Skin of body (tissue), 2 donors: ENCODE results near the gene ADSL. TPM values are rescaled to one million over a fixed set of nuclear protein-coding genes. Genes with fewer than 3 reads are reported as not detected.

Experiments used
- DNase-seq: peaks from one replicate; lab custom pipeline; 2025; lab: John Stamatoyannopoulos, UW
- total RNA-seq: library from RNA; depleted of rRNA; stranded (reverse); fragments of >200 nt; gene quantifications from one replicate; pipeline ENCODE4 v1.2.3, GENCODE V29; 2014

The ADSL gene
- total RNA-seq, 1 donor from 2014 or later, result 56.6 TPM

- no peak for DNase-seq
These were observed 19.2 kb upstream of the ADSL start for GRCh38 chr22:40326905-40327735.

GRCh38 chr22:40328546-40329456, 17.5 kb upstream of the ADSL start:
- no peak for DNase-seq

- no peak for DNase-seq
These were observed 16.8 kb upstream of the ADSL start for GRCh38 chr22:40329466-40329865.

GRCh38 chr22:40330086-40330485, 16.2 kb upstream of the ADSL start:
- no peak for DNase-seq

- DNase-seq, result no peak
These were observed 15.7 kb upstream of the ADSL start for GRCh38 chr22:40330615-40331014.

GRCh38 chr22:40331706-40332105, 14.6 kb upstream of the ADSL start:
- no peak for DNase-seq

- DNase-seq, result no peak
These were observed 13.9 kb upstream of the ADSL start for GRCh38 chr22:40332319-40332781.

- no peak for DNase-seq
These were observed 12.2 kb upstream of the ADSL start for GRCh38 chr22:40334060-40334459.

- DNase-seq, result no peak
These were observed 11.4 kb upstream of the ADSL start for GRCh38 chr22:40334899-40335298.

GRCh38 chr22:40335358-40335757, 10.9 kb upstream of the ADSL start:
- no peak for DNase-seq

GRCh38 chr22:40340044-40340443, 6.3 kb upstream of the ADSL start:
- no peak for DNase-seq

- no peak for DNase-seq
These were observed 4.7 kb upstream of the ADSL start for GRCh38 chr22:40341604-40342003.

GRCh38 chr22:40342521-40342920, 3.8 kb upstream of the ADSL start:
- DNase-seq, result no peak

GRCh38 chr22:40345271-40345670, 1.0 kb upstream of the ADSL start:
- DNase-seq, result no peak

- no peak for DNase-seq
These were observed 500 bp upstream of the ADSL start for GRCh38 chr22:40345815-40346184.

- no peak for DNase-seq
These were observed 1.0 kb downstream of the ADSL start for GRCh38 chr22:40347300-40347699.

GRCh38 chr22:40348025-40348658, 1.8 kb downstream of the ADSL start:
- DNase-seq, result peak; percentile 21

- DNase-seq, result no peak
These were observed 6.5 kb downstream of the ADSL start for GRCh38 chr22:40352763-40353162.

- no peak for DNase-seq
These were observed 14.8 kb downstream of the ADSL start for GRCh38 chr22:40361100-40361499.

- no peak for DNase-seq
These were observed 16.8 kb downstream of the ADSL start for GRCh38 chr22:40363059-40363458.

GRCh38 chr22:40364431-40364830, 18.1 kb downstream of the ADSL start:
- DNase-seq, result no peak

GRCh38 chr22:40366068-40366467, 19.8 kb downstream of the ADSL start:
- DNase-seq, result no peak
